ENCODE results near the gene PDE2A.
A peak's percentile ranks its signal among the peaks of the same experiment; 100 is the strongest.

PDE2A gene

DNA sequence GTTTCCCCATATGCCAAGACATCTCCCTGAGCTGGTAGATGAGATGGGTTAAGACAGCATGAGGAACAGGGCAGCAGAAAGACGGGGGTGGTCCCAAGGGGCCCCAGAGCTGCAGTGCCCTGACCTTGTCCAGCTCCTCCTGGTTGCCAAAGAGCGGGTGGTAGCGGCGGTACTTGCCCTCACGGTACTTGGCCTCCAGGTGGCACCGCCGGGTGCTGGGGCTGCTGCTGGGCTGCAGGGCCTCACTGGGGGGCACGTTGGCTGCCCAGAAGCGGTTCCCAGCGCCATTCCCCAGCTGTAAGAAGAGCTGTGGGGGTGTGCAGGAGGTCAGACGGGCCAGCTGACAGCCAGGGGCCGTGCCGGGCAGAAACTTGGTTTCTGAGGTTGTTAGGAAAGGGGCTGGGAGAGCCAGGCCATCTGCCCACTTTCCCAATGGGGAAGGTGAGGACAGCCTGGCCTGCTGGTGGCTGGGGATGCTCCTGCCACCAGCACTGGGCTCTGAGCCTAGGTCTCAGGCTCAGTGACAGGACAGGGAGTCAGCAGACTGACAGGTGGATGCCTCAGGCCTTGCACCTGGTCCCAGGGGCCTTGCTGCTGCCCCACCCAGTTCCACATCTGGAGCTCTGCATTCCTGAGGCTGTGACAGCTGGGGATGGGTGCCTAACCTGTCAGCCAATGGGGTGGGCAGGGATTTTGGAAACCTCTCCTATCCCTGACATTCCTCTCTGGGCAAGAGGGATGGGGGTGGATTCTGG lies 30.0 kb upstream of the PDE2A start:
- no peak for DNase-seq

DNA sequence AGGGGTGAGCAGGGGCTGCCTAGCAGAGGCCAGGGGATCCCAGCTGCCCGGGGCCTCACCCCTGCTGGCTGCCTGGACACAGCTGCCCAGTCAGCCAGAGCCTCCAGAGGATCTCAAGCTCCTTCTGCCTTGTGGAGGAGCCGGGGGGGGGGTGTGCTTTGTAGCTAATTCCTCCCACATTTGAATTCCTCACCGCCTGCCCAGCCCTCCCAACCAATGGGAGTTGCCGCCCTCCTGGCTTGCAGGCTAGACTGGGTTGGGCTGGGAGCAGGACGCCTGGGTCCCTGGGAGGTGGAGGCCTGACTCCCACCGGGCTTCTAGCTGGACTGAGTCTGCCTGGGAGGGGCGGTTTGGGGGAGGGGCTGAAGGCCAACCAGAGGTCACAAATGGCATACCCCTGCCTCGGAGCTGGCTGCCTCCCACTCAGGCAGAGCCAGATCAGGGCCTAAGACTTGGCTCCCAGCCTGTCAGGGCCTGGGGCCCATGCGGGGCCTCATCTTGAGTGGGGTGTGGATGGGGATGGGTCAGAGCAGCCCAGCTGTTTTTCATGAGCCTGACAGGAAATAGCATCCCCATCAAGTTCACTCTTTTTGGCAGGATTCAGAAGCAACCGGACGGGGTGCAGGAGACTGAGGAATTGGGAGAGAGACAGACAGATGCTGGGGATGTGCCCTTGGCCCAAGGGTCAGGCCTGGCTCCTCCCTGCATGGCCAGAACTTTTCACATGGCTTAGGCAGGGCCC lies 29.2 kb upstream of the PDE2A start:
- no peak for DNase-seq

DNA sequence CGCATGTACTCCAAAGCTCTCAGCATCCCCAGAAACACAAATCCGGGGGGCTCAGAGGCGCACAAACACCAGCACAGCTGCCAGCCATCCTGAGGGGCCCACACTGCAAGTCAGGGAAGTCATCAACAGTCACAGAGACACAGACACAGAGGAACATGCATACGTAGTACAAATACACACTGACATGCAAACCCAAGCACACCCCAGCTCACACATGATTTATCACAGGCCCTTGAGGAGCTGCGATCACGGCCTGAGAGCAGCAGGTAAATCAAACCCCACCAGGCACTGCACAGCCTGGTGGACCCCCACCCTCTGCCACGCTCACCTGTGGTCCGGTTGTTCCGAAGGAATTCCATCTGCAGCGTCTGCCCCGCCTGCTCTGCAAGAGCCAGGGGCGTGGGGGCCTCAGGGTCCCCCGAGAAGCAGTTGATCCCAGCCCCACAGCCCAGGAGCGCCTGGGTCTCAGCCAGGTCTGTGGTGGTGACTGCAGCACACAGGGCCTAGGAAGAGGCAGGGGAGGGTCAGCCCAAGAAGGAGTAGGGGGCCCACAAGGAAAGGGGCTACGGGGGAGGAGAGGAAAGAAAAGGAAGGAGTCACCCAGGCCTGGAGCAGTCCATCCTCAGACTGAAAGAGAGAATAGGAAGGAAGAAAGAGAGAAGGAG lies 28.5 kb upstream of the PDE2A start:
- DNase-seq = no peak

DNA sequence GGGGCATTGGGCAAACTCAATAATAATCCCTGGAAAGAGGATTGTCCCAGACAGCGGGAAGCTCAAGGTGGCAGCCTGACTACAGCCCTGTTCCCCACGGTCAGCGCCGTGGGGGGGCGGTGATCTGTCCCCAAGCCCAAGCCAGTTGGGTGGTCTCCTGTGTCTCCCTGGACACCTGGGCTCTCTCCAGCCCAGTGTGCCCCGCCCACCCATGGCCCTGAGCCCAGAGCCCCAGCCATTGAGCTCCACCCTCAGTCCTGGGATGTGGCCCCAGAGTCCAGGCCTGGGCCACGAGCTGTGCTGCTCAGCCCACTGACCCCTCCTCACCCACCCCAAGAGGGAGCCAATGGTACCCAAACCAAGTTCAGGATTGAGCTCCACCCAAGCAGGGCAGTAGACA lies 27.9 kb upstream of the PDE2A start:
- no peak for DNase-seq

DNA sequence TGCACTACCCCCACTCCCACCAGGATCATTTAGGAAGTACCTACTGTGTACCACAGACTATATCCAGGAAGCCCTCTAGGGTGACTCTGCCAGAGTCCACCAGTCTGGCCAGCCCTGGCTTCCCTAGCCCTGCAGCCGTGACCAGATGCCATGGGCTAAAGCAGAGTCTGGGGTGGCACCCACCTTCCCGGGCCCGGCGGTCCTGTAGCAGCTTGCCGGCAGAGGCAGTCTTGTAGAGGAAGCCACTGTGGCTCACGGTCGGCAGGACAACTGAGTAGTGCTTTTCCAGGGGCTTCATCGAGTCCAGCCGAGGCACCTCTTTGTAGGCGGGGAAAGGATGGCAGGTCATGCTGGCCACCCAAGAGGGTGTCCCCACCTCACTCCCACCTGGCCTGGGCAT lies 27.2 kb upstream of the PDE2A start:
- DNase-seq = no peak

DNA sequence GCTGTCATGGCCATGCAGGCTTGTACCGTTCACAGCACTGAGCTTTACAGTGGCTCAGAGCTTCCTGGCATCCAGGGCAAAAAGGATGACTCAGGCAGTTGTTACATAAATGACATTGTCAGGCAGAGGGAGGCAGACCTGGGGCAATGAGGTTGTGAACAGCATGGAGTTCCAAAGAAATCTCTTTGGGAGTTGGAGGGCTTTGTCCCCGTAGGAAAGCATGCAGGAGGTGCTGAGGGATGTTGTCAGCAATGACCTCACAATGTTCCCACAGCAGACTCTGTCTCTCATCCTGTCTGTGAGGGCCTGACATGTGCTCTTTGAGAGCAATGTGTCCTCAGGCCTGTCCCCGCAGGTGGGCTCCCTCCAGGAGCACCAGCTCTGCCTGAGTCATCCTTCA lies 25.9 kb upstream of the PDE2A start:
- DNase-seq = peak; percentile 53

DNA sequence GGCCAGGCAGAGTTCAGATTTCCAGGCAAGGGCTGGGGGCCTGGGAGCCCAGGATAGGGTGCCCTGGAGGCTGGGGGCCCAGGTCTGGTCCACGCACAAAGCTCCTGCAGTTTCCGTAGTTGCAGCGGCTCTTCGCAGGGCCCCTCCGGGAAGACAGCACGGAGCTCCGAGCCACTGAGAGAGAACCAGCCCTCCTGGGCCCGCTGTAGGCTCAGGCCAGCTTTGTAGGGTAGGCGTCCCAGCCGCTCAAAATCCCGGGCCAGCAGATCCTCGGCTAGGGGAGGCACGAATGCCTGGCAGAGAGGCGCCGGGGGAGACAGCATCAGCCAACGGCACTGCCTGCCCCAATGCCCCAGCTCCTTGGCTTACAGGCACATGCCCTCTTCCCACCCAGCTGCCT lies 23.6 kb upstream of the PDE2A start:
- DNase-seq = no peak

DNA sequence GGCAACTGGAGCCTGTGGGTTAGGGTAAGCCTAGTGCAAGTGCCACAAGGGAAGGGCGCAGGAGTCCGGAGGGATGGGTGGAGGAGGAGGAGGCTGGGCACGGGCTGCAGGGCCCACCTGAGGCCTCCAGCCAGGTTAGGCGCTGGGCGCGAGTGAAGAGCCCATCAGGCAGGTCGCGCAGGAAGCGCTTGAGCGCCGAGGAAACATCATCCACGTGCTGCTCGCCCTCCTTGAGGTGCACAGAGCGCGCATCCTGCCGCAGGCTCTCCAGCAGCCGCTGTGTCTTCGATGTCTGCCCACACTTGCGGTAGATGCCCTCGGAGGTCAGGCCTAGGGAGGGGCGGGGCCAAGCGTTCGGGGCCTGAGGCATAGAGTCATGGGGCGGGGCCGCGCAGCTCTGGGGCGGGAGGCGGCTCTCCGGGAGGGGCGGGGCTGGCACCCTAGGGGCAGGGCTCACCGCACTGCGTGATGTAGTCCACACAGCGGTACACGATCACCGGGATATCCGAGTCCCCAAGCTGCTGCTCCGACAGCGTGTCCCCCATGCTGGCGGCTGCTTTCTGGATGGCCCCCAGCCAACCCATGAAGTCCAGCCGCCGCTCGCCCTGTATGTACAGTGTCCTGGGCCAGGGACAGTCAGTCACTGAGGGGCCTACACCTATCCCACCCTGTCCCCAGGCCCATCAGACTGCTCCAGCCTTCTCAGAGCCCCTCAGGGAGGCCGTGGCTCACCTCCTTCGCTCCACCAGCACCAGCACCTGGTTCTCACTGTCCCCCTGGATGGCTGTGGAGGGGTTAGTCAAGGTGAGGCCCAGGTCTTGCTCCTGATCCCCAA lies 22.9 kb upstream of the PDE2A start:
- DNase-seq = peak; percentile 24

DNA sequence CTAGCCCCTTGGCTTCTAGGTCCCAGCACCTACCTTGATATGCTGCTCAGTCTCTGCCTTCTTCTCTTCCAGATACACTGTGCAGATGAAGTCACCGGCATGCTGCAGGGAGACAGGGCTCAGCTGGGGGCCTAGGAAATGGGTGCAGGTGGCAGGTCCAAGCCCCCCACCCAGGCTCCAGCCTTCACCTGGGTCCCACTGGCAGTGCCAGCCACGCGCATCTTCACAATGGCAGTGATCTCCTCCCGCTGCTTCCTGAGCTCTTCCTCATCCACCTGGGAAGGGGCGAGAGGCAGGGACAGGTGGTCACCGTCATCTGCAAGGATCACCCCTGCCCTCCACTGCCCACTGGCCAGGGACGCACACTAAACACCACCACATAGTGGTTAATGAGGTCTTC lies 21.1 kb upstream of the PDE2A start:
- no peak for DNase-seq

DNA sequence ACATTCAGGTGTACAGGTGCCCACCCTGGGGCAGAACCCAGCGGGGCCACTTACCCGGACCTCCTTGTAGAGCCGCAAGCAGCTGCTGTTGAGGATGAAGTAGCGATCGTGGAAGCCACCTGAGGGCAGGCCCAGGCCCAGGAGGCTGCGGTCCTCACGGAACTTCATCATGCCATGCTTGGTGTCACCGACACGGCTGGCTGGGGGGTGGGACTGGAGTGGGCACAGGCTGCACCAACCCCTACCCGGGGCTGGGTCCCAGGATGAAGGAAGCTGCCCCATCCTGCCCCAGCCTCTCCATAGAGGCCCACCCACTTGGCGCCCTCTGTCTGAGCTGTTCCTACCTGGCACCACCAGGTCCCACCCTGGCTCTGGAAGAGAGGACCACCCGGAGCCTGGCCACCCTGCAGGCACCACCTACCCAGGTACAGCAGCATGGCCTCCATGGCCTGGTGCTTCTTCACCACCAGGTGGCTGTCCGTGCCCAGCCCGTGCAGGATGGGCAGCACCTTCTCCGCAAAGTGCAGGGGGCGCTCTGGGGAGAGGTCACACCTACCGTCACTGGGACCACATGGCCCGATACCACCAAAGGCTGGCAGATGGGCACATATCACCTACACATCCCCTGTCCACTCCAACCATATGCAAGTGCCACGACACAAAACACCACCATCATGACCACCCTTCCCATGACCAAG lies 19.2 kb upstream of the PDE2A start:
- no peak for DNase-seq

DNA sequence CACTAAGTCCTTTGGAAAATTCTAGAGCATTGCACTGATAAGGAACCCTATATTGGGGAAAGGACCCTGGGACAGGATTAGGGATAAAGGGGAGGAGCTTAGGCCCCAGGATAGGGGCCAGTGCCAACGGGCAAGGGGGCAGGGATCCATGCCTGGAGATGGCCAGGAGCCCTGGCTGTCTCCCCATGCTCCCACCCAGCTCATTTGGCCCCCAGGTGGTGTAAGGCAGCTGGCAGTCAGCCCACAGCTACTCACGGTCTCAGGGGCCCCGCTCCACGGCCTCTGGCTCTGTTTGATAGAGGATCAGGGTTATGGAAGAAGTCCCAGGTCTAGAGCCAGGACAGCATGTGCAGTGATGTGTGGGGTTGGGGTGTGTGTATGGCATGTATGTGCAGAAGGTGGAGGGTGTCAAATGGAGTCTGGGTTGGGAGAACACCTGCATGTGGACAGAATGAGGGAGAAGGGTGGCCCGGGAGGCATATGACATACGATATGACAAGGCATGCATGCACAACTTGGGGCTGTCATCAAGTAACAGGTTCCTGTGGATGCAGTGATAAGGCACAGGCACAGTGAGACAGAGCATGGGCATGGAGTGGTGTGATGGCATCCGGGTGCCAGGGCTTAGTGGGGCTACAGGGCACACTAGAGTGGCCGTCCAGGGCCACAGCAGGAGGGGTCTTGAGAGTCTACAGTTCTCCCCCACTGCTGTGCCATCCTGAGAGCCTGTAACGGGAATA lies 18.4 kb upstream of the PDE2A start:
- no peak for DNase-seq

DNA sequence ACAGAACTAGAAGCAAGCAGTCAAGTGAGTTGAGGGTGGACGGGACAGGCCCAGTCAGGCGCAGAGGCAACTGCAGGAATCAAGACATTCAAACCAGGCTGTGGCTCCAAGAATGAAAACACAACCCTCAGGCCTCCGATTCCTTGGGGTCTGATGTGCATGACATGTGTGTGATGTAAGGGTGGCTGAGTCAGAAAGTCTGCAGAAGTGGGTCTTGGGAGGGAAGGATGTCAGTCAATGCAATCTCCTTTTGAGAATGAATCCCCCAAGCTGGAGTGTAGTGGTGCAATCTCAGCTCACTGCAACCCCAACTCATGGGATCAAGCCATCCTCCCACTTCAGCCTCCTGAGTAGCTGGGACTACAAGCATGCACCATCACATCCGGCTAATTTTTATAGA lies 15.9 kb upstream of the PDE2A start:
- no peak for DNase-seq

DNA sequence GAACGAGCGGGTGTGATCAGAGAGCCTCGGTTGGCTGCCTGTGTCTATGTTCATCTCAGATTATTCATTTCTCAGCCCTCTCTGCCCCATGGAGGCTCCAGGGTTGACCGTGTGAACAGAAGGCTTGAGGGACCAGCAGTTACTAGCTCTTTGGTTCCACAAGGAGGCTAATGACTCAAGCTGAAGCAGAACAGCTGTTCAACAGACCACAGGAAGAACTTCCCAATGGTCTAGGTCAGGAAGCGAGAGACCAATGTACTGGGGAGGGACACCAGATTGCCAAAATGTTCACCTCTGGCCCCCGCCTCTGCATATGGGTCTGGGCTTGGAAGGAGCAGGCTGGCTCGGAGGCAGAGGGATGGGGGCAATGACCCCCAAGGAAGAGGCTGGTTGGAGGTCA lies 14.7 kb upstream of the PDE2A start:
- no peak for DNase-seq

DNA sequence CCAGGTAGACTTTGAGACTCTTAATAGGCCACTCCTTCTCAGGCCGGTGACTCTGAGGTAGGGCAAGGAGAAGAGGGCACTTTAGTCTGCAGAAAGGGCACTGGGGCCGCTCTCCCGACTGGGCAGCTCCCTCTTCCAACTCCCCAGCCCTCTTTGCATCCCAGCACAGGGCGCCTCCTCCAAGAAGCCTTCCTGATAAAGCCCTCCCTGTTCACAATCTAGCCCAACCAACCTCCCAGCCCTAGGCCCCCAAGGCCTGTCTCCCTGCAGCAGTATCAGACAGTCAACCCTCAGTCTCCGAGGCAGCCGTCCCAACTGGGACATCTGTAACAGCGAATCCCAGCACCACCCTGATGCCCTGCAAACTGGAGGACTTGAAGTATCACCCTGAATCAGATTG lies 14.3 kb upstream of the PDE2A start:
- DNase-seq = no peak

DNA sequence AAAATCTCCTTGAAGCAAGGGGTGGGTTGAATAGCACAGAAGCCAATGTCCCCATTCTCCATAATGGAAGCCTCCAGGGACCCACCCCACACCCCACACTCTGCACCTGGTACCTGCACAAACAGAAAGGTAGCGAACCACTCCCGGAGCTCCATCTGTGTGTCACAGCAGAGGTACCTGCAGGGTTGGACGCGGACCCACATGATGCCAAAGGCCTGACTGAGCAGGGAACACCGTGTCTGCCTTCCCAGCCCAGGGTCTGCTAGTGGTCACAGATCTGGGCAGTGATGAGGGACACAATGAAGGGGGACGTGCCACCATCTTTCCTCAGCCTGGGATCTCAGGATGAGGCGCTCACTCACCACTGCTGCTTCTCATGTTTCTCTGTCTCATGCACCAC lies 13.1 kb upstream of the PDE2A start:
- DNase-seq = no peak

DNA sequence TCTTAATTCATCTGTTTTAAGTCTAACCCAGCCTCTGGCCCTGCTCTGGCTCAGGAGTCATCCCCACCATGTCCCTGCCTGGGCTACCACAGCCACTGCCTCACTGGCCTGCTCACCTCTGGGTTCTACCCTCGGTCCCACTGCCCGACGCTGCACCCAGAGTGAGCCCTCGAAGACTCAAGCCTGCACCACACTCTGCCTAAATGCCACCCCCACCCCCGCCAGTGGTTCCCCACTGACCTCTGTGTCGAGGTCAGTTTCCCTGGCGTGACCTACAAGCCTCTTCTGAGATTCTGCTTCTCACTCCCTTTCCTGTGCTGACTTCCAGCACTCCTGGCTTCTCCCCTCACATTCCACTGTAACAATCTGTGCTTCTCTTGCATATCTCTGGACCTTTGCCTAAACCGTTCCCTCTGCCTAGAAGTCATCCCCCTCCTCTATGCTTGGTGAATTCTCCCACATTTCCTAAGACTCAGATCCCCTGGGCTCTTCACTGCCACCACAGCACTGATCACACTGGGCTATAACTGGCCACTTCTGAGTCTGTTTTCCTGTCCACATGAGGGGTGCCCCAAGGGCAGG lies 12.5 kb upstream of the PDE2A start:
- no peak for DNase-seq

DNA sequence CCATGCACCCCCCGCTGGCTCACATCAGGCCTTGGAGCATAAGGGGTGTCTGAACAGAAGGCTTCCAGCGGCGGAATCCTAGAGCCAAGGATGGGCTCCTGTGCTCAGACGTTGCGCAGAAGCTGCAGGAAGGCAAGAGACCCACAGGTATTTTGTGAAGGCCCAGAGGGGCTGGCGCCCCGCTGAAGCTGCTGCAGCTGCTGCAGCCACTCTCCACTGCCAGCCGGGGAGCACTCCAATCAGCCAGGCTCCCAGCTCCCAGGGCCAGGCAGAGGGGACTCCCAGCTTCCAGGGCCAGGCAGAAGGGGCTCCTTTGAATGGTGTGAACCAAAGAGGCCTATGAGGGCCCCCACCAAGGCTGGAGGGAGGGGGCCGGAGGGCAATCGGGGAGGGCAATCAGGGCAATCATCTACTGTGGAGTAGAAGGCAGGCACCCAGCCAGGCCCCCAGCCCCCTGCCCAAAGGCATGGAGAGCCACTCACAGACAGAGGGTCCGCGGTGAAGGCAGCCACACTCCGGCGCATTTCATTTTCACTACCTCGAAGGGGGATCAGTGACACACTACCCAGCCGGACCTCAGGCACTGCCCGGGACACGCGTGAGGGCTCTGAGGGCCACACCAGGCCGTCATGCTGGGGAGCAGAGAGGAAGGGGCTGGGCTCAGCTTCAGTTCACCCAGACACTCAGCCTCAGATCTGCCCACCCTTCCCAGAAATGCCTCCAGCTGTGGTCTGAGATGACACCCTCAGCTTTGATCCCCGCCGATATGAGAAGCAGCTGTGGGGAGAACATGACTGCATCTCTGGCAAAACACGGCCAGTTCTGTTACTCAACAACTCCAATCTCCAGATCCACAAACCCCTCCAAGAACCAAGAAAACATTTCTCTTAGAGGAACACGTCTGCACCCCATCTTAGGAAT lies 11.6 kb upstream of the PDE2A start:
- no peak for DNase-seq

DNA sequence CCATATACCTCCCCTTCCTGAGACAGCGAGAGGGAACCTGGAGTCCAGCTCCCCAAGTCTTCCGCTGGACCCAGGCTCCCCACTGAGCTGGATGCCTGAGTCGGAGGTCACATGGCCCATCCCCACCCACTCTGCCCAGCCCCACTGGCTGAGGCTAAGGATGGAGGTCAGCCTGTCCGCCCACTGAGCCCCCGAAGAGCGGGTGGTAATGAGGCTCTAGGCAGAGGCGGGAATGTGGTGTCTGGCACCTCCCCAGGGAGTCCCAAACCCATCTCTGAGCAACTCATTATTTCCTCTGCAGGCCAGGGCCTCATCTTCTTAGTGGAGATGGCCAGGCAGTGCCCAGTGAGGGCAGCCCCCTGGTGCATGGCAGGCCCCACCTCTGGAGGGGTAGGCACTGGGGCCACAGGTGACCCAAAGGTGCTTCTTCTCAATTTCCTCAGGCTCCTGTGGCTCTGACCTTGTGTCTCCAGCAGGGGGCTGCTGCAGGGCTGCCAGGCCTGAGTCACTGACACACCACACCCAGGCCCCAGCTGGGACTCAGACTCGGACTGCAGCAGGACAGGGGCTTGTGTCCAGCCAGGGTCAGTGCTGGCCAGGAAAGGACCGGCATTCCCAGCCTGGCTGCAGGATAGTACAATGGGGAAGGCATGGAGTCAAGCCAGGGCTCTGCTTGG lies 10.2 kb upstream of the PDE2A start:
- peak; percentile 71 for DNase-seq

DNA sequence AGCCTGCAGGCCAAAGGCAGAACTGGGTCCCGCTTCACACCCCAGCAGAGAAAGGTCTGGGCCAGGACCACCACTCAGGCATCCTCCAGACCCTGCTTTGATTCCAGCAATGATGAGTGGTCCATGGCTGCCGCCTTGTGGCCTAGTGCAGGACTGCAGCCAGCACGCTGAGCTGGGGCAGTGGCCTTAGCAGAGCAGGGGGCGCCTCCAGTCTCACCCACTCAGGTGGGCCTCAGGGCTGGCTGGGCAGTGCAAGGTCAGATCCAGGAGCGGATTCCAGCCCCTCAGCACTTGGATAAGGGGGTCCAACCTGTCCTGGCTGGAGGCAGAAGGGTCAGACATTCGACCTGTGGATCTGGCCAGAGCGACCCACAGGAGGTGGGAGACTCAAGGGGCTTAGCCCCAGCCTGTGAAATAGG lies 9.6 kb upstream of the PDE2A start:
- peak; percentile 37 for DNase-seq

DNA sequence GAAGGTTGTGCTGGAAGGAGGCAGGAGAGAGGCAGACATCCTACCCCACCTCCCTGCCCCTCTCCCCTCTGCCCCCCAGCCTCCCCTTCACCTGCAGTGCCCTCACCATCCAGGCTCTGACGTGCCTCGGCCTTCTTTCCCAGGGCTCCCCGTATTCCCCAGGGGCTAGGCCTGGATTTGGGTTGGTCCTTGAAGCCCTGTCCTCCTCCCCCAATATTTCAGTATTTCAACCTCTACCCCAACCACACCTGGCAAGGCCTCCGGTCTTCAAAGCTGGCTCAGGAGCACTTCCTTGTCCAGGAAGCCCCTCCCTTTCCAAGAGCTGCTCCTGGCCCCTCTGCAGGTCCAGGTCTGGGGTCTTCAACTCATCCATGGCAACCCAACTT lies 8.6 kb upstream of the PDE2A start:
- DNase-seq = no peak

Data from EL (cell line).